Measurements from ENCODE around the gene SATB1.

GRCh38 chr3:18443665-18444594, 18.8 kb upstream of the SATB1 start:
- TF ChIP-seq CTCF (IDR thresholded peaks at IDR 0.05) (no peak), EP300 (IDR thresholded peaks at IDR 0.05; ENCODE audit: low read depth) (no peak), POLR2AphosphoS5 (IDR thresholded peaks at IDR 0.05) (no peak)

Data from transverse colon (tissue), 4 donors.